H1 (cell line): ENCODE results near the gene TRMT44. TPM values are rescaled to one million over a fixed set of nuclear protein-coding genes. Genes with fewer than 3 reads are reported as not detected.

ENCODE experiments used
- CBX8 ChIP-seq: fragments of 300-800, 300-1000 bp; sonication (generic); IDR thresholded peaks from 2 replicates; pipeline ENCODE4 v1.7.1; 2016; ENCODE audit warnings: low read depth, low read length, borderline replicate concordance
- CEBPB ChIP-seq: IDR thresholded peaks from 2 replicates; pipeline ENCODE4 v1.6.1; 2012; ENCODE audit warnings: low read depth, low read length
- MAX ChIP-seq: IDR thresholded peaks from 2 replicates; pipeline ENCODE4 v1.6.1; 2012; ENCODE audit warnings: inconsistent platforms
- NRF1 ChIP-seq: IDR thresholded peaks from 2 replicates; pipeline ENCODE4 v1.6.1; 2011; ENCODE audit warnings: mild to moderate bottlenecking, low read depth, low read length, improper control_type of control experiment
- PHF8 ChIP-seq: fragments of 200-600 bp; sonication (generic); conservative IDR thresholded peaks from 2 replicates; pipeline ENCODE4 v1.7.1; 2012; ENCODE audit warnings: low read depth, mild to moderate bottlenecking, inconsistent platforms, low read length, moderate library complexity
- POU5F1 ChIP-seq: IDR thresholded peaks from 2 replicates; pipeline ENCODE4 v1.6.1; 2011; ENCODE audit warnings: low read depth, mild to moderate bottlenecking, low read length, moderate library complexity
- RNF2 ChIP-seq: fragments of 200-900, 300-1000 bp; sonication (generic); IDR thresholded peaks from 2 replicates; pipeline ENCODE4 v1.7.1; 2016; ENCODE audit warnings: borderline replicate concordance, low read depth, mild to moderate bottlenecking, antibody characterized with exemption, low read length; ENCODE audit not compliant: poor library complexity, severe bottlenecking; ENCODE audit errors: missing control alignments
- SIX5 ChIP-seq: IDR thresholded peaks from 2 replicates; pipeline ENCODE4 v1.6.1; 2011; ENCODE audit warnings: mild to moderate bottlenecking, low read depth, low read length
- SP1 ChIP-seq: IDR thresholded peaks from 2 replicates; pipeline ENCODE4 v1.6.1; 2011; ENCODE audit warnings: low read depth, low read length
- SP2 ChIP-seq: IDR thresholded peaks from 2 replicates; pipeline ENCODE4 v1.6.1; 2012; ENCODE audit warnings: mild to moderate bottlenecking, low read length, inconsistent platforms
- SRF ChIP-seq: IDR thresholded peaks from 2 replicates; pipeline ENCODE4 v1.6.1; 2011; ENCODE audit warnings: mild to moderate bottlenecking, low read depth, low read length, moderate library complexity
- TAF1 ChIP-seq: IDR thresholded peaks from 2 replicates; pipeline ENCODE4 v1.6.1; 2011; ENCODE audit warnings: mild to moderate bottlenecking, low read depth, low read length
- TAF7 ChIP-seq: optimal IDR thresholded peaks from 2 replicates; pipeline ENCODE3; 2011; ENCODE audit warnings: low read depth, mild to moderate bottlenecking, inconsistent platforms, low read length, moderate library complexity, borderline replicate concordance
- polyA plus RNA-seq, 7 experiments: library from polyadenylated mRNA; depleted of rRNA in 3 of 7; stranded (reverse) in 5 of 7; unstranded in 2 of 7; fragments of >200 nt in 5 of 7; fragments of 200-250 nt in 2 of 7; gene quantifications; 1 replicate in 5 of 7; 2 replicates in 1 of 7; 4 replicates in 1 of 7; pipeline versions ENCODE4 v1.2.1 to v1.2.3, GENCODE V29; 2011 to 2013; ENCODE audit warnings: missing spikeins in 2 of 7, mixed read lengths in 2 of 7
- total RNA-seq: library from RNA; stranded (reverse); fragmentation: NEBNext Ultra II Directional; extraction: Animal tissue kit (Norgen Biotek cat#: 25700); gene quantifications from 2 replicates; pipeline ENCODE4 v1.2.1, GENCODE V29; 2021

The TRMT44 gene
- total and polyA plus RNA-seq, 2 of the 8 experiments (the other 6 are each of a cell fraction or from before 2014, with no cell fraction given), result 8.6 to 23.9 TPM

GRCh38 chr4:8468746-8469535 is 28.4 kb downstream of the TRMT44 start (continued):
- TF ChIP-seq CEBPB, result peak; percentile 21; the same call in 1 of the 2 replicates
- TF ChIP-seq NRF1, result no peak
- no peak for TF ChIP-seq TAF1
- TF ChIP-seq SRF, result no peak
- TF ChIP-seq MAX, result 0 out of 2 replicates have a peak, but pooled peaks have one; percentile 42
- no peak for TF ChIP-seq SP1
- no peak for TF ChIP-seq RNF2
- no peak for TF ChIP-seq TAF7
- no peak for TF ChIP-seq CBX8
- TF ChIP-seq SIX5, result no peak
- TF ChIP-seq SP2, result no peak
- no peak for TF ChIP-seq POU5F1
- no peak for TF ChIP-seq PHF8
